ENCODE data around the gene MED26.

GRCh38 chr19:16588824-16589577, 39.0 kb downstream of the MED26 start:
- TF ChIP-seq POLR2A (IDR thresholded peaks at IDR 0.05; ENCODE audit: low read length): no peak
- TF ChIP-seq GATA1 (IDR thresholded peaks at IDR 0.05; ENCODE audit: low read depth, low read length): no peak

Measured in erythroblast (primary cell).